Measurements from ENCODE around the gene SNX25.
"Not testable (repeated sequence)": the region's sequence is repeated elsewhere in the genome, so short reads cannot be mapped to it uniquely, and the experiment has no call there.

Gene SNX25

GRCh38 chr4:185304944-185305690 lies 95.7 kb downstream of the SNX25 start:
- Histone ChIP-seq H3K4me3 (ENCODE audit: low read depth, low read length) (0 out of 2 replicates have a peak overlapping the region, but pooled peaks have one; percentile 20), H3K9ac (ENCODE audit: low read length) (peak overlapping the region; percentile 38), H3K4me1 (ENCODE audit: control insufficient read depth, insufficient read depth, low read length) (peaks cover 33% of the 10 kb centered on the region), H3K9me3 (ENCODE audit: control insufficient read depth, insufficient read depth, low read depth, low read length) (no peaks in the 10 kb centered on the region), H3K36me3 (ENCODE audit: control insufficient read depth, insufficient read depth, low read length) (0 out of 2 replicates have a peak, but pooled peaks cover 3% of the 10 kb centered on the region), H3K27me3 (ENCODE audit: control insufficient read depth, insufficient read depth, low read length) (no peaks in the 10 kb centered on the region), H3K27ac (ENCODE audit: low read depth, low read length) (peak overlapping the region; percentile 78)

GRCh38 chr4:185305979-185306442 lies 96.6 kb downstream of the SNX25 start:
- peaks cover 7% of the 10 kb centered on the region for H3K36me3 ChIP-seq (ENCODE audit: control insufficient read depth, insufficient read depth, low read length)
- no peaks in the 10 kb centered on the region for H3K9me3 ChIP-seq (ENCODE audit: control insufficient read depth, insufficient read depth, low read depth, low read length)
- H3K27me3 ChIP-seq (ENCODE audit: control insufficient read depth, insufficient read depth, low read length) = no peaks in the 10 kb centered on the region
- H3K4me1 ChIP-seq (ENCODE audit: control insufficient read depth, insufficient read depth, low read length) = peaks cover 33% of the 10 kb centered on the region
- peak overlapping the region; percentile 38 for H3K9ac ChIP-seq (ENCODE audit: low read length)
- H3K4me3 ChIP-seq (ENCODE audit: low read depth, low read length) = peak overlapping the region; percentile 20; the same call in 1 of the 2 replicates
- H3K27ac ChIP-seq (ENCODE audit: low read depth, low read length) = peak overlapping the region; percentile 78

GRCh38 chr4:185307136-185307950 lies 97.9 kb downstream of the SNX25 start:
- H3K9me3 ChIP-seq (ENCODE audit: control insufficient read depth, insufficient read depth, low read depth, low read length) = no peaks in the 10 kb centered on the region
- H3K4me3 ChIP-seq (ENCODE audit: low read depth, low read length) = no peak overlapping the region
- H3K4me1 ChIP-seq (ENCODE audit: control insufficient read depth, insufficient read depth, low read length) = peaks cover 33% of the 10 kb centered on the region
- H3K27ac ChIP-seq (ENCODE audit: low read depth, low read length) = peak overlapping the region; percentile 78
- H3K36me3 ChIP-seq (ENCODE audit: control insufficient read depth, insufficient read depth, low read length) = peaks cover 14% of the 10 kb centered on the region
- no peaks in the 10 kb centered on the region for H3K27me3 ChIP-seq (ENCODE audit: control insufficient read depth, insufficient read depth, low read length)
- H3K9ac ChIP-seq (ENCODE audit: low read length) = no peak overlapping the region

- Histone ChIP-seq H3K4me1 (ENCODE audit: control insufficient read depth, insufficient read depth, low read length) (peaks cover 29% of the 10 kb centered on the region), H3K9ac (ENCODE audit: low read length) (no peak overlapping the region), H3K36me3 (ENCODE audit: control insufficient read depth, insufficient read depth, low read length) (peaks cover 25% of the 10 kb centered on the region), H3K27me3 (ENCODE audit: control insufficient read depth, insufficient read depth, low read length) (no peaks in the 10 kb centered on the region), H3K9me3 (ENCODE audit: control insufficient read depth, insufficient read depth, low read depth, low read length) (no peaks in the 10 kb centered on the region), H3K4me3 (ENCODE audit: low read depth, low read length) (no peak overlapping the region), H3K27ac (ENCODE audit: low read depth, low read length) (no peak overlapping the region)
Observed at GRCh38 chr4:185309770-185310169, 100.4 kb downstream of the SNX25 start.

DNA sequence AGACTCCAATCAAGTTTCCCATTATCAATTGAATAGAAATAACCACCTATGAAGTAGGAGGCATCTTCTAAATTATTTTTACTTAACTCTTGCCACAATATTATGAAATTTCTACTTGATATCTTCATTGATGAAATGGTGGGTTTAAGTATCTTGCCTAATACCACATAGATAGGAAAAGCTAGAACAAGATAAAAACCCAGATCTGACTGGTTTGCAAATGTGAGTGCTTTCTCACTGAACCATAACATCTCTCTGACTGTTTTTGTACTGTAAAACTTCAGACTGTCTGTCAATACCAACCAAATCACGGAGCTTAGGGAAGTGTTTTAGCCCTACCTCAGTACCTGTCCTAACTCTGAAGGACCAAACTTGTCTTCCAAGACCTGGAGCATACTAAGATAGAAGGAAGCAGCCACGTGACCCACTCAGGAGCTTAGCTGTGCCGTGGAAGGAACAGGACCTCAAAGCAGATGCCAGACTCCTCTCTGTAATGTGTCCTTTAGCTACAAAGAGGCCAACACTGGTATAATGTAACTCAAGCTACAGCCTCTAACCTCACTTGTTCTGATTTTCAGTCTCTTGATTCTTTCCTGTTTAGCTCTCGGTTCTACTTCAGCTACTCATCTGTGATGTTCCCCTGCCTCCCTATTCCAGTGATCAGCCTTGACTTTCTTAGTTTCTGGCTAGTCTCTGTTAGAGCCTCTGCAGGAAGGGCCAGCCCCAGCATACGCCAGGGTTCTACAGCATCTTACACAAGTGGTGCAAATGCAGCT lies 101.9 kb downstream of the SNX25 start:
- H3K27ac ChIP-seq (ENCODE audit: low read depth, low read length) = no peak overlapping the region
- H3K9me3 ChIP-seq (ENCODE audit: control insufficient read depth, insufficient read depth, low read depth, low read length) = no peaks in the 10 kb centered on the region
- H3K27me3 ChIP-seq (ENCODE audit: control insufficient read depth, insufficient read depth, low read length) = no peaks in the 10 kb centered on the region
- H3K4me1 ChIP-seq (ENCODE audit: control insufficient read depth, insufficient read depth, low read length) = peaks cover 18% of the 10 kb centered on the region
- peaks cover 27% of the 10 kb centered on the region for H3K36me3 ChIP-seq (ENCODE audit: control insufficient read depth, insufficient read depth, low read length)
- H3K9ac ChIP-seq (ENCODE audit: low read length) = no peak overlapping the region
- H3K4me3 ChIP-seq (ENCODE audit: low read depth, low read length) = no peak overlapping the region

- peaks cover 35% of the 10 kb centered on the region for H3K36me3 ChIP-seq (ENCODE audit: control insufficient read depth, insufficient read depth, low read length)
- no peak overlapping the region for H3K4me3 ChIP-seq (ENCODE audit: low read depth, low read length)
- no peak overlapping the region for H3K27ac ChIP-seq (ENCODE audit: low read depth, low read length)
- H3K9ac ChIP-seq (ENCODE audit: low read length) = no peak overlapping the region
- H3K27me3 ChIP-seq (ENCODE audit: control insufficient read depth, insufficient read depth, low read length) = no peaks in the 10 kb centered on the region
- peaks cover 2% of the 10 kb centered on the region; the same call in 1 of the 2 replicates for H3K9me3 ChIP-seq (ENCODE audit: control insufficient read depth, insufficient read depth, low read depth, low read length)
- peaks cover 4% of the 10 kb centered on the region for H3K4me1 ChIP-seq (ENCODE audit: control insufficient read depth, insufficient read depth, low read length)
Observed at GRCh38 chr4:185312699-185313098, 103.3 kb downstream of the SNX25 start.

DNA sequence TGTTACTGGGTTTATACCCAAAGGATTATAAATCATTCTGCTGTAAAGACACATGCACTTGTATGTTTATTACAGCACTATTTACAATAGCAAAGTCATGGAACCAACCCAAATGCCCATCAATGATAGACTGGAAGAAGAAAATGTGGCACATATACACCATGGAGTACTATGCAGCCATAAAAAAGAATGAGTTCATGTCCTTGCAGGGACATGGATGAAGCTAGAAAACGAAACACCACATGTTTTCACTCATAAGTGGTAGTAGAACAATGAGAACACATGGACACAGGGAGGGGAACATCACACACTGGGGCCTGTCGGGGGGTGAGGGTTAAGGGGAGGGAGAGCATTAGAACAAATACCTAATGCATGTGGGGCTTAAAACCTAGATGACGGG lies 108.1 kb downstream of the SNX25 start:
- H3K9me3 ChIP-seq (ENCODE audit: control insufficient read depth, insufficient read depth, low read depth, low read length); H3K27me3 ChIP-seq (ENCODE audit: control insufficient read depth, insufficient read depth, low read length); H3K4me3 ChIP-seq (ENCODE audit: low read depth, low read length); H3K9ac ChIP-seq (ENCODE audit: low read length): not testable (repeated sequence)
- peak overlapping the region; percentile 98; the same call in 1 of the 2 replicates for H3K27ac ChIP-seq (ENCODE audit: low read depth, low read length)
- H3K36me3 ChIP-seq (ENCODE audit: control insufficient read depth, insufficient read depth, low read length) = peaks cover 45% of the 10 kb centered on the region
- peaks cover 13% of the 10 kb centered on the region for H3K4me1 ChIP-seq (ENCODE audit: control insufficient read depth, insufficient read depth, low read length)

DNA sequence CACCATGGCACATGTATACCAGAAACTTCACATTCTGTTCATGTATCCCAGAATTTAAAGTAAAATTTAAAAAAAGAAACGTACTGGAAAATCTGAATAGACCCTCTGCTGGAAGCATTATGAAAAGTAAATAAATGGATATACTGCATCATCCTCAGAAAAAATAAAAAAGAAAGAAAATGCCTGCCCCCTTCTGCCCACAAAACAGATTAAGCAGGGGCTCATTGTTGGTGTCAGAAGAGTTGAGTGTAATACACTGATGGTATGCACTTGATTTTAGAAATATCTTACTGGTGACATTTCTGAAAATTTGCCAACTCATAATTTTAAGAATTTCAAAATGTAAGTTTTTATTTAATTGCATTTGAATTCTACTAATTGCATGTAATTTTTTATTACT lies 108.5 kb downstream of the SNX25 start:
- Histone ChIP-seq H3K4me3 (ENCODE audit: low read depth, low read length) (no peak overlapping the region), H3K4me1 (ENCODE audit: control insufficient read depth, insufficient read depth, low read length) (peaks cover 13% of the 10 kb centered on the region), H3K9me3 (ENCODE audit: control insufficient read depth, insufficient read depth, low read depth, low read length) (peaks cover 8% of the 10 kb centered on the region; the same call in 1 of the 2 replicates), H3K27ac (ENCODE audit: low read depth, low read length) (peak overlapping the region; percentile 98), H3K27me3 (ENCODE audit: control insufficient read depth, insufficient read depth, low read length) (no peaks in the 10 kb centered on the region), H3K36me3 (ENCODE audit: control insufficient read depth, insufficient read depth, low read length) (peaks cover 46% of the 10 kb centered on the region), H3K9ac (ENCODE audit: low read length) (no peak overlapping the region)

- peak overlapping the region; percentile 98 for H3K27ac ChIP-seq (ENCODE audit: low read depth, low read length)
- H3K4me1 ChIP-seq (ENCODE audit: control insufficient read depth, insufficient read depth, low read length) = peaks cover 13% of the 10 kb centered on the region
- H3K4me3 ChIP-seq (ENCODE audit: low read depth, low read length) = 0 out of 2 replicates have a peak overlapping the region, but pooled peaks have one; percentile 21
- peak overlapping the region; percentile 74 for H3K9ac ChIP-seq (ENCODE audit: low read length)
- peaks cover 15% of the 10 kb centered on the region; the same call in 1 of the 2 replicates for H3K9me3 ChIP-seq (ENCODE audit: control insufficient read depth, insufficient read depth, low read depth, low read length)
- peaks cover 46% of the 10 kb centered on the region for H3K36me3 ChIP-seq (ENCODE audit: control insufficient read depth, insufficient read depth, low read length)
- no peaks in the 10 kb centered on the region for H3K27me3 ChIP-seq (ENCODE audit: control insufficient read depth, insufficient read depth, low read length)
Observed at GRCh38 chr4:185318679-185319078, 109.3 kb downstream of the SNX25 start.

DNA sequence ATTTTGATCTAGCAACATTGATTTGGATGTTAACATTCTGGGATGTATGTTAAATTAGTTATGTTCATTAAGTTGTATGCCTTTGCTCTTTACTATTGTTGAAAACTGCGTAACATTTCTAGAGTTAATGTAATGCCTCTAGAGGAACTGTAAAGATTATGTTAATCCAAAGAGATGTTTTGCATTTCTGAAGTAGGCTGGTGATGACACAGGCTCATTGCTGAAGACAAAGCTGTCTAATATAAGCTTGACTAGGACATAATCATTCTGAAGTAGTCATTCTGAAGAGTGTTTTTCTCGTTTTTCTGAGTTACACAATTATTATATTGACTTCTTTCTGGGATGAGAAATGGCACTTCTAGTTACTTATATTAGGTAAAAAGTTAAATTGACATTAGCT lies 113.4 kb downstream of the SNX25 start:
- Histone ChIP-seq H3K4me3 (ENCODE audit: low read depth, low read length) (no peak overlapping the region), H3K9ac (ENCODE audit: low read length) (no peak overlapping the region), H3K27me3 (ENCODE audit: control insufficient read depth, insufficient read depth, low read length) (no peaks in the 10 kb centered on the region), H3K9me3 (ENCODE audit: control insufficient read depth, insufficient read depth, low read depth, low read length) (peaks cover 24% of the 10 kb centered on the region), H3K4me1 (ENCODE audit: control insufficient read depth, insufficient read depth, low read length) (peaks cover 8% of the 10 kb centered on the region), H3K36me3 (ENCODE audit: control insufficient read depth, insufficient read depth, low read length) (peaks cover 48% of the 10 kb centered on the region), H3K27ac (ENCODE audit: low read depth, low read length) (no peak overlapping the region)
